COLO668 (cell line): ENCODE data around the gene OXER1.

Experiments used
- DNase-seq: peaks from one replicate; lab custom pipeline; 2025; ENCODE audit not compliant: unreplicated experiment; lab: John Stamatoyannopoulos, UW

OXER1 gene

GRCh38 chr2:42713920-42714319, 50.0 kb downstream of the OXER1 start:
- no peak for DNase-seq

GRCh38 chr2:42712934-42713333, 51.0 kb downstream of the OXER1 start:
- DNase-seq = no peak
